Measurements from ENCODE around the gene SENP8.

DNA sequence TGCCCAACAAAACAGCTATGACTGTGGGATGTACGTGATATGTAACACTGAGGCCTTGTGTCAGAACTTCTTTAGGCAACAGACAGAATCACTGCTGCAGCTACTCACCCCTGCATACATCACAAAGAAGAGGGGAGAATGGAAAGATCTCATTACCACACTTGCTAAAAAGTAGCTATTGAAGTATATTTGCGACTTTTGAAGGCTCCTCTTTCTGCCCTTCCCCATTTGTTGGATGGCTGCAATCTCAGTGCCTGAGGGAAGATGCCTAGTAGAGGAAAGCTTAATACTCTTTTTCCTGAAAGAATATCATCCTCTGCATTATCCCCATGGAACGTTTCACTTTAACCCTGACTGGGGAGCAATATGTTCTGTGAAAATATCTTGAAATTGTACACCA is 21.9 kb downstream of the SENP8 start:
- TF ChIP-seq, protein P1, sequence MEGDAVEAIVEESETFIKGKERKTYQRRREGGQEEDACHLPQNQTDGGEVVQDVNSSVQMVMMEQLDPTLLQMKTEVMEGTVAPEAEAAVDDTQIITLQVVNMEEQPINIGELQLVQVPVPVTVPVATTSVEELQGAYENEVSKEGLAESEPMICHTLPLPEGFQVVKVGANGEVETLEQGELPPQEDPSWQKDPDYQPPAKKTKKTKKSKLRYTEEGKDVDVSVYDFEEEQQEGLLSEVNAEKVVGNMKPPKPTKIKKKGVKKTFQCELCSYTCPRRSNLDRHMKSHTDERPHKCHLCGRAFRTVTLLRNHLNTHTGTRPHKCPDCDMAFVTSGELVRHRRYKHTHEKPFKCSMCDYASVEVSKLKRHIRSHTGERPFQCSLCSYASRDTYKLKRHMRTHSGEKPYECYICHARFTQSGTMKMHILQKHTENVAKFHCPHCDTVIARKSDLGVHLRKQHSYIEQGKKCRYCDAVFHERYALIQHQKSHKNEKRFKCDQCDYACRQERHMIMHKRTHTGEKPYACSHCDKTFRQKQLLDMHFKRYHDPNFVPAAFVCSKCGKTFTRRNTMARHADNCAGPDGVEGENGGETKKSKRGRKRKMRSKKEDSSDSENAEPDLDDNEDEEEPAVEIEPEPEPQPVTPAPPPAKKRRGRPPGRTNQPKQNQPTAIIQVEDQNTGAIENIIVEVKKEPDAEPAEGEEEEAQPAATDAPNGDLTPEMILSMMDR (IDR thresholded peaks at IDR 0.05; ENCODE audit: poor library complexity): no peak
- no peak for TF ChIP-seq EZH2 (IDR thresholded peaks at IDR 0.05; ENCODE audit: borderline replicate concordance)

All from hepatocyte (in vitro differentiated cells).